ENCODE results near the gene TPRN.
A peak's percentile ranks its signal among the peaks of the same experiment; 100 is the strongest.

GRCh38 chr9:137145731-137146526 is 54.6 kb downstream of the TPRN start:
- TF ChIP-seq REST (IDR thresholded peaks at IDR 0.05; ENCODE audit: insufficient read depth in 1 of 2, low read depth in 2 of 2, low read length in 2 of 2) (peak in 1 of 2 experiments; percentile 70), TAF1 (IDR thresholded peaks at IDR 0.05; ENCODE audit: borderline replicate concordance, insufficient read depth, low read length) (no peak)
